HL-60 (cell line): ENCODE measurements around the gene WDR31.
"Not testable (repeated sequence)": the region's sequence is repeated elsewhere in the genome, so short reads cannot be mapped to it uniquely, and the experiment has no call there.

Experiments
- DNase-seq, 2 experiments: peaks; one replicate each; pipeline ENCODE4 v3.0.0-alpha.2; 2010 to 2020; ENCODE audit warnings: low read depth in 1 of 2, low spot score in 1 of 2
- H3K27ac ChIP-seq: fragments of 250-450 bp; sonication (Bioruptor Pico); replicated peaks from 2 replicates; pipeline ENCODE4 v1.5.1; 2020; ENCODE audit warnings: mild to moderate bottlenecking, moderate library complexity
- H3K27me3 ChIP-seq: fragments of 250-450 bp; sonication (Bioruptor Pico); 2 replicates; pipeline ENCODE4 v1.5.1; 2021; ENCODE audit warnings: mild to moderate bottlenecking, moderate library complexity; ENCODE audit not compliant: insufficient read depth, poor library complexity, severe bottlenecking
- H3K4me3 ChIP-seq: replicated peaks from 2 replicates; pipeline ENCODE4 v1.5.1; 2011; ENCODE audit warnings: mild to moderate bottlenecking, control low read depth, low read length; ENCODE audit not compliant: insufficient read depth
- CTCF ChIP-seq: IDR thresholded peaks from one replicate; pipeline ENCODE4 v1.5.1; 2011; ENCODE audit warnings: low read length, control low read depth, inconsistent platforms; ENCODE audit not compliant: insufficient read depth
- GABPA ChIP-seq: IDR thresholded peaks from 2 replicates; pipeline ENCODE4 v1.6.1; 2012; ENCODE audit warnings: low read depth
- POLR2AphosphoS5 ChIP-seq: IDR thresholded peaks from 2 replicates; pipeline ENCODE4 v1.6.1; 2012; ENCODE audit warnings: low read depth
- REST ChIP-seq: IDR thresholded peaks from 2 replicates; pipeline ENCODE4 v1.6.1; 2012; ENCODE audit warnings: low read depth; ENCODE audit not compliant: insufficient replicate concordance
- SPI1 ChIP-seq: IDR thresholded peaks from 2 replicates; pipeline ENCODE4 v1.6.1; 2012; ENCODE audit warnings: low read depth, mild to moderate bottlenecking, borderline replicate concordance

Gene WDR31

GRCh38 chr9:113368982-113369854, 29.1 kb upstream of the WDR31 start:
- TF ChIP-seq SPI1 = no peak
- TF ChIP-seq POLR2AphosphoS5 = no peak
- no peak for TF ChIP-seq GABPA
- no peak for DNase-seq
- H3K27me3 ChIP-seq = no peaks in the 10 kb centered on the region
- H3K27ac ChIP-seq = no peak overlapping the region
- no peak overlapping the region for H3K4me3 ChIP-seq

DNA sequence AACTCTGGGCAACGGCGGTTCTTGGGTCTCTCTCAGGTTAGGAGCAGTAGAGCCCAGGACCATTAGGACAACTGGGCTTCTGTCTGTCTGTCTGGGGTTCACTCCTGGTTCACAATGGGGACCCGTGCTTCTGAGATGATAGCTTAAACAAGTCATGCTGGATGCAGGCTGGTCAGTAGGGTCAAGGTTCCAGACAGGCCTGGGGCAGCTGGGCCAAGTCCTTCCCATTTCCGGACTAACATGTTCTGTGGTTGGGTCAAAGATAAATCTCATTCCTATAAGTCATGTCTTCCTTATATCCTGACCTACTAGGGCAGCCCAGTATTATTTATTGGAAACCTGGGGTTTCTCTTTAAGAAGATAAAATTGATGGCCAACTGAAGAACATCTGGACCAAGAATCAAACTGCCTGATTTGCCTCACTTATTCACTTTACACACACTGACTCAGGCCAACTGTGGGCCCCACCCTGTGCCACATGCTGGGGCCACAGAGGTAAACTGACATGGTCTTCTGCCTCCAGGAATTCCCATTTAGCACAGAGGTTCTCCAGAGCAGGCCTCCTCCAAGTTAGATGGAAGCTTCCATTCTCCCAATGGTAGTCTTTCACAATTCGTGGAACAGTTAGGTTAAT, 28.4 kb upstream of the WDR31 start:
- no peak for DNase-seq
- H3K27me3 ChIP-seq = no peaks in the 10 kb centered on the region
- TF ChIP-seq REST = no peak
- H3K4me3 ChIP-seq = no peak overlapping the region
- no peak overlapping the region for H3K27ac ChIP-seq

DNA sequence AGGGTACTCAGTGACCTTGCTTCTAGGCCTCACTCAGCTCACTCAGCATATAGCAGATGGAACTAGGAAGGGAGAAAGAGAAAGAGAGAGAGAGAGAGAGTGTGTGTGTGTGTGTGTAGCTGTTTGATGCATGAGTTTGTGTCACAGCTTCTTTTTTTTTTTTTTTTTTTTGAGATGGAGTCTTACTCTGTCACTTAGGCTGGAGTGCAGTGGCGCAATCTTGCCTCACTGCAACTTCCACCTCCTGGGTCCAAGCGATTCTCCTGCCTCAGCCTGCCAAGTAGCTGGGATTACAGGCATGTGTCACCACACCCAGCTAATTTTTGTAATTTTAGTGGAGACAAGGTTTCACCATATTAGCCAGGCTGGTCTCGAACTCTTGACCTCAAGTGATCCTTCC, 25.6 kb upstream of the WDR31 start:
- not testable (repeated sequence) for H3K27me3 ChIP-seq, H3K4me3 ChIP-seq
- peak; percentile 57 to 89 for DNase-seq
- peak overlapping the region; percentile 64 for H3K27ac ChIP-seq

- TF ChIP-seq POLR2AphosphoS5 (no peak), REST (no peak), SPI1 (no peak), CTCF (no peak), GABPA (no peak)
- DNase-seq = no peak
- Histone ChIP-seq H3K27ac (peak overlapping the region; percentile 64), H3K27me3 (no peaks in the 10 kb centered on the region), H3K4me3 (no peak overlapping the region)
These were observed 24.9 kb upstream of the WDR31 start for GRCh38 chr9:113364951-113365350.

GRCh38 chr9:113363336-113363735, 23.3 kb upstream of the WDR31 start:
- TF ChIP-seq POLR2AphosphoS5 (no peak), REST (no peak), SPI1 (no peak), CTCF (no peak), GABPA (no peak)
- Histone ChIP-seq H3K27me3 (no peaks in the 10 kb centered on the region), H3K4me3 (no peak overlapping the region), H3K27ac (no peak overlapping the region)
- DNase-seq = no peak
